Endothelial cell of umbilical vein (primary cell): ENCODE data around the gene PDE11A. TPM values are rescaled to one million over a fixed set of nuclear protein-coding genes. Genes with fewer than 3 reads are reported as not detected.

Experiments used
- BruUV-seq: library from RNA; stranded (reverse); fragments of 400-500 nt; replicated peaks from 2 replicates; lab custom pipeline; 2021; lab: Mats Ljungman, UMichigan
- CTCF ChIA-PET: fragments of 300-600, 350-600 bp; sonication (Branson Sonifier 250); formaldehyde crosslinking; loops from one replicate; lab custom pipeline; 2021; ENCODE audit warnings: antibody characterized with exemption, inconsistent platforms; lab: Charles Lee
- POLR2A ChIA-PET: fragments of 300-600, 350-600 bp; sonication (Branson Sonifier 250); formaldehyde crosslinking; loops from one replicate; lab custom pipeline; 2021; ENCODE audit warnings: antibody characterized with exemption, inconsistent platforms; lab: Charles Lee
- DNase-seq: peaks from one replicate; pipeline ENCODE4 v3.0.0-alpha.2; 2011; ENCODE audit warnings: low read depth, low spot score
- FAIRE-seq: peaks from 2 replicates; lab custom pipeline; 2011; peaks lifted over from hg19 to GRCh38; lab: Jason Lieb, UNC
- H2AFZ ChIP-seq: 2 replicates; pipeline ENCODE4 v1.6.0; 2012; ENCODE audit warnings: low read depth, low read length, control low read depth, inconsistent platforms
- H3K27ac ChIP-seq: 2 replicates; pipeline ENCODE4 v1.5.1; 2011; ENCODE audit warnings: low read depth, mild to moderate bottlenecking, control low read depth, low read length, moderate library complexity; ENCODE audit not compliant: insufficient read depth
- H3K27me3 ChIP-seq, 2 experiments: 2 replicates each; pipeline versions ENCODE4 v1.6.0 to v1.6.1; 2011; ENCODE audit warnings: low read length in 2 of 2, mixed read lengths in 1 of 2; ENCODE audit not compliant: control insufficient read depth in 2 of 2, insufficient read depth in 2 of 2
- H3K36me3 ChIP-seq, 2 experiments: 2 replicates in 1 of 2; 3 replicates in 1 of 2; pipeline ENCODE4 v1.5.1; 2011; ENCODE audit warnings: low read length in 2 of 2, mild to moderate bottlenecking in 1 of 2, moderate library complexity in 1 of 2; ENCODE audit not compliant: control insufficient read depth in 2 of 2, insufficient read depth in 2 of 2; ENCODE audit errors: extremely low read depth in 1 of 2
- H3K4me1 ChIP-seq: 3 replicates; pipeline ENCODE4 v1.5.1; 2011; ENCODE audit warnings: mild to moderate bottlenecking, low read length; ENCODE audit not compliant: control insufficient read depth, insufficient read depth; ENCODE audit errors: extremely low read depth
- H3K4me2 ChIP-seq: 2 replicates; pipeline ENCODE4 v1.6.1; 2011; ENCODE audit warnings: low read length, control low read depth, mixed read lengths; ENCODE audit not compliant: insufficient read depth
- H3K4me3 ChIP-seq, 3 experiments: fragments of 200-600 bp in 1 of 3; sonication (generic), shearing (Covaris generic) in 1 of 3; replicated peaks in 1 of 3; 2 replicates each; pipeline ENCODE4 v1.5.1; 2011 to 2016; ENCODE audit warnings: control low read depth in 3 of 3, low read length in 3 of 3, mild to moderate bottlenecking in 2 of 3, inconsistent platforms in 1 of 3, low read depth in 1 of 3, moderate library complexity in 1 of 3; ENCODE audit not compliant: insufficient read depth in 1 of 3
- H3K79me2 ChIP-seq: 2 replicates; pipeline ENCODE4 v1.6.0; 2012; ENCODE audit warnings: low read length, inconsistent platforms; ENCODE audit not compliant: control insufficient read depth, insufficient read depth
- H3K9ac ChIP-seq: replicated peaks from 2 replicates; pipeline ENCODE3; 2011; ENCODE audit warnings: low read length, control low read depth; ENCODE audit not compliant: insufficient read depth; ENCODE audit errors: extremely low read depth
- H3K9me1 ChIP-seq: replicated peaks from 3 replicates; pipeline ENCODE4 v1.6.0; 2011; ENCODE audit warnings: mild to moderate bottlenecking, low read length; ENCODE audit not compliant: control insufficient read depth, insufficient read depth; ENCODE audit errors: extremely low read depth
- H3K9me3 ChIP-seq: replicated peaks from 2 replicates; pipeline ENCODE4 v1.5.1; 2012; ENCODE audit warnings: low read length, inconsistent platforms; ENCODE audit not compliant: control insufficient read depth, insufficient read depth
- H4K20me1 ChIP-seq: replicated peaks from 2 replicates; pipeline ENCODE3; 2011; ENCODE audit warnings: mild to moderate bottlenecking, low read length; ENCODE audit not compliant: control insufficient read depth, insufficient read depth; ENCODE audit errors: extremely low read depth
- EZH2 ChIP-seq: IDR thresholded peaks from 2 replicates; pipeline ENCODE4 v1.6.1; 2012; ENCODE audit warnings: borderline replicate concordance, low read depth, mild to moderate bottlenecking, moderate library complexity, low read length, inconsistent platforms; ENCODE audit not compliant: severe bottlenecking
- FOS ChIP-seq: IDR thresholded peaks from 2 replicates; pipeline ENCODE4 v1.6.1; 2011; ENCODE audit warnings: mild to moderate bottlenecking, low read length, moderate library complexity, borderline replicate concordance; ENCODE audit not compliant: insufficient read depth
- GATA2 ChIP-seq: IDR thresholded peaks from 2 replicates; pipeline ENCODE4 v1.7.0; 2011; ENCODE audit warnings: low read depth, mild to moderate bottlenecking, moderate library complexity, mixed read lengths, low read length; ENCODE audit not compliant: insufficient read length, insufficient read depth
- JUN ChIP-seq: IDR thresholded peaks from 2 replicates; pipeline ENCODE4 v1.6.1; 2011; ENCODE audit warnings: borderline replicate concordance, low read depth; ENCODE audit not compliant: insufficient read length, insufficient read depth
- MYC ChIP-seq: IDR thresholded peaks from one replicate; pipeline ENCODE4 v1.6.1; 2011; ENCODE audit warnings: mild to moderate bottlenecking, low read depth, low read length
- POLR2A ChIP-seq: IDR thresholded peaks from 2 replicates; pipeline ENCODE4 v1.6.1; 2012; ENCODE audit warnings: low read depth, mild to moderate bottlenecking, control low read depth, low read length
- POLR2AphosphoS5 ChIP-seq: IDR thresholded peaks from 2 replicates; pipeline ENCODE4 v1.6.1; 2012; ENCODE audit warnings: low read depth, mild to moderate bottlenecking, control low read depth, low read length, moderate library complexity; ENCODE audit not compliant: insufficient read depth
- dilution Hi-C: fragments of 300-500 bp; cut with MboI; formaldehyde crosslinking; loops from one replicate; pipeline ENCODE4 v1.15.0; 2019; ENCODE audit warnings: low sequenced_read_pairs; ENCODE audit not compliant: extremely low pct_ligation_motif_present
- intact Hi-C: fragments of 100-400 bp; cut with micrococcal nuclease; formaldehyde crosslinking; loops from one replicate; pipeline ENCODE4 v1.10.0; 2022
- polyA plus RNA-seq, 4 experiments: library from polyadenylated mRNA; depleted of rRNA in 3 of 4; stranded (reverse) in 3 of 4; unstranded in 1 of 4; fragments of >200 nt; gene quantifications; 2 replicates each; pipeline versions ENCODE4 v1.2.1 to v1.2.3, GENCODE V29; 2011 to 2012; ENCODE audit warnings: missing spikeins in 1 of 4
- total RNA-seq: library from RNA; stranded (reverse); gene quantifications from 2 replicates; pipeline ENCODE4 v1.2.3, GENCODE V29; 2021
- TF ChIP-seq, protein P1 (sequence below), 2 donors: IDR thresholded peaks; 1 replicate in 1 of 2; 2 replicates in 1 of 2; pipeline ENCODE4 v1.5.1; 2011; ENCODE audit warnings: low read length in 2 of 2, mild to moderate bottlenecking in 2 of 2, moderate library complexity in 2 of 2, control low read depth in 1 of 2, inconsistent platforms in 1 of 2, low read depth in 1 of 2; ENCODE audit not compliant: insufficient read depth in 1 of 2; ENCODE audit errors: extremely low read depth in 1 of 2
- TF ChIP-seq, protein P2 (sequence below): IDR thresholded peaks from 2 replicates; pipeline ENCODE4 v1.6.1; 2011; ENCODE audit not compliant: insufficient read depth, insufficient read length

Gene PDE11A
- total and polyA plus RNA-seq, 2 donors (not counting 3 experiments of a cell fraction or from before 2014, with no cell fraction given), result 0.07 to 0.51 TPM

DNA sequence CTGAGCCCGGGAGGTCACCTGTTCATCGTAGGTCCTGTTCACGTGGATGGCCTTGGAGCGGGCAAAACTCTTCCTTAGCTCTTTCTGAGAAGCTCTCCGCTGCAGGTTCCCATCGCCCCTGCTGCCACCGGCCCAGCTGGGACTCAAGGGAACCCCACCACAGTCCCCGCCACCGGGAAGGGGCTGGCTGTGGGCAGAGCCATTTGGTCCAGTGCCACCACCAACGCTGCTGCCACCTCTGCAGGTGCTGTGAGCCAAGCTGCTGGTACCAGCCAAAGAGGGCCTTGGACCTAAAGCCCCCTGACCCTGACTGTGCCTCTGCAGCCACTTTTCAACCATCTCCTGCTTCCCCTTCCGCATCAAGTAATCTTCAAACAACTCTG, 586 bp downstream of the PDE11A start:
- peak overlapping the region; percentile 90 for H3K4me2 ChIP-seq
- intact Hi-C loops (loop anchor here (2.0 kb wide), 1 partner anchor 41 kb away; the partner anchor contains the start of gene RBM45), dilution Hi-C loops (no loop called here)
- no peak overlapping the region for H3K9ac ChIP-seq
- H3K4me3 ChIP-seq, result peak overlapping the region in 1 of 3 experiments; percentile 61
- H4K20me1 ChIP-seq, result no peaks in the 10 kb centered on the region
- FAIRE-seq, result no peak
- peaks cover 16% of the 10 kb centered on the region for H3K4me1 ChIP-seq
- no peaks in the 10 kb centered on the region for H3K79me2 ChIP-seq
- H3K27me3 ChIP-seq, result peaks cover 5 to 7% of the 10 kb centered on the region in 2 experiments
- TF ChIP-seq JUN (no peak), POLR2AphosphoS5 (no peak), FOS (no peak), MYC (no peak), GATA2 (no peak), EZH2 (no peak), POLR2A (no peak)
- TF ChIP-seq, protein P1, sequence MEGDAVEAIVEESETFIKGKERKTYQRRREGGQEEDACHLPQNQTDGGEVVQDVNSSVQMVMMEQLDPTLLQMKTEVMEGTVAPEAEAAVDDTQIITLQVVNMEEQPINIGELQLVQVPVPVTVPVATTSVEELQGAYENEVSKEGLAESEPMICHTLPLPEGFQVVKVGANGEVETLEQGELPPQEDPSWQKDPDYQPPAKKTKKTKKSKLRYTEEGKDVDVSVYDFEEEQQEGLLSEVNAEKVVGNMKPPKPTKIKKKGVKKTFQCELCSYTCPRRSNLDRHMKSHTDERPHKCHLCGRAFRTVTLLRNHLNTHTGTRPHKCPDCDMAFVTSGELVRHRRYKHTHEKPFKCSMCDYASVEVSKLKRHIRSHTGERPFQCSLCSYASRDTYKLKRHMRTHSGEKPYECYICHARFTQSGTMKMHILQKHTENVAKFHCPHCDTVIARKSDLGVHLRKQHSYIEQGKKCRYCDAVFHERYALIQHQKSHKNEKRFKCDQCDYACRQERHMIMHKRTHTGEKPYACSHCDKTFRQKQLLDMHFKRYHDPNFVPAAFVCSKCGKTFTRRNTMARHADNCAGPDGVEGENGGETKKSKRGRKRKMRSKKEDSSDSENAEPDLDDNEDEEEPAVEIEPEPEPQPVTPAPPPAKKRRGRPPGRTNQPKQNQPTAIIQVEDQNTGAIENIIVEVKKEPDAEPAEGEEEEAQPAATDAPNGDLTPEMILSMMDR (IDR thresholded peaks at IDR 0.05; ENCODE audit: extremely low read depth in 1 of 2, insufficient read depth in 1 of 2, low read depth in 1 of 2, low read length in 2 of 2), result no peak
- TF ChIP-seq, protein P2, sequence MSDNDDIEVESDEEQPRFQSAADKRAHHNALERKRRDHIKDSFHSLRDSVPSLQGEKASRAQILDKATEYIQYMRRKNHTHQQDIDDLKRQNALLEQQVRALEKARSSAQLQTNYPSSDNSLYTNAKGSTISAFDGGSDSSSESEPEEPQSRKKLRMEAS, result no peak
- ChIA-PET CTCF (interaction anchor here (0.6 to 1.5 kb wide), 2 partner anchors 9 to 30 kb away, joined by 3 to 4 read pairs; no protein-coding TSS in a partner anchor), POLR2A (no interaction called here)
- H2AFZ ChIP-seq, result peak overlapping the region; percentile 97
- H3K36me3 ChIP-seq, result no peaks in the 10 kb centered on the region
- H3K27ac ChIP-seq, result no peak overlapping the region
- H3K9me1 ChIP-seq, result no peaks in the 10 kb centered on the region
- no peak for DNase-seq
- H3K9me3 ChIP-seq, result no peaks in the 10 kb centered on the region
- no TSS peak for BruUV-seq
